Measurements from ENCODE around the gene SMIM35. TPM values are rescaled to one million over a fixed set of nuclear protein-coding genes. Genes with fewer than 3 reads are reported as not detected.

The SMIM35 gene
- total and polyA plus RNA-seq, 2 of the 13 experiments (the other 11 are each of a cell fraction or from before 2014, with no cell fraction given) = not detected

GRCh38 chr11:118047749-118048148 lies 39.0 kb downstream of the SMIM35 start (continued):
- TF ChIP-seq ZNF280B (CRISPR knock-in tag; IDR thresholded peaks at IDR 0.05; ENCODE audit: borderline replicate concordance) (no peak), GZF1 (CRISPR knock-in tag; IDR thresholded peaks at IDR 0.05) (no peak), ZNF687 (CRISPR knock-in tag; IDR thresholded peaks at IDR 0.05) (no peak), UBTF (CRISPR knock-in tag; IDR thresholded peaks at IDR 0.05) (no peak), TMF1 (CRISPR knock-in tag; IDR thresholded peaks at IDR 0.05; ENCODE audit: low read depth) (no peak), ZNF512 (CRISPR knock-in tag; IDR thresholded peaks at IDR 0.05) (no peak), ZBTB7A (CRISPR knock-in tag; IDR thresholded peaks at IDR 0.05) (no peak)
